ENCODE measurements around the gene DCAF7.

GRCh38 chr17:63595132-63595531 lies 44.9 kb downstream of the DCAF7 start:
- TF ChIP-seq CTCF (IDR thresholded peaks at IDR 0.05) (no peak), EP300 (IDR thresholded peaks at IDR 0.05) (no peak), POLR2AphosphoS5 (IDR thresholded peaks at IDR 0.05) (no peak)
